SK-N-MC (cell line): Measurements from ENCODE around the gene NXPE2.

ENCODE experiments used
- FOXP2 ChIP-seq: optimal IDR thresholded peaks from 2 replicates; pipeline ENCODE3; 2011; ENCODE audit warnings: mild to moderate bottlenecking, moderate library complexity; ENCODE audit not compliant: insufficient read depth; ENCODE audit errors: extremely low read length, control extremely low read depth
- POLR2AphosphoS5 ChIP-seq: IDR thresholded peaks from 2 replicates; pipeline ENCODE4 v1.6.1; 2012; ENCODE audit warnings: mild to moderate bottlenecking, low read depth, low read length, borderline replicate concordance

GRCh38 chr11:114746013-114746412, 67.7 kb downstream of the NXPE2 start:
- no peak for TF ChIP-seq POLR2AphosphoS5
- no peak for TF ChIP-seq FOXP2
